ENCODE data around the gene RGS7. TPM values are rescaled to one million over a fixed set of nuclear protein-coding genes. Genes with fewer than 3 reads are reported as not detected.

The RGS7 gene
- total RNA-seq, 6 experiments from 2014 or later = not detected

DNA sequence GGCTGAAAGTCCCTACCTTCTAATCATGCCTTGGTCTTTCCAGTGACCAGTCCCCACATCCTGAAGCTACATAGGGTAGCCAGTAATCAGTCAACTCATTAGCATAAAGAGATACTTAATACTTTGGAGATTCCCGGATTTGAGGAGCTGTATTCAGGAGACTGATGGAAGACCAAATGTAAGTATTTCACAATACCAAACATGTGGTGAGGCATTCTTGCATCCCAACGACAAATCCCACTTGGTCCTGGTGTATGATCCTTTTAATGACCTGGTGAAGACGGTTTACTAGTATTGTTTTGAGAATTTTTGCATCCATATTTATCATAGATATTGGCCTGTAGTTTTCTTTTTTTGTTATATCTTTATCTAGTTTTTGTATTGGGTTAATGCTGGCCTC, 40.6 kb downstream of the RGS7 start:
- DNase-seq = no peak
- Histone ChIP-seq H3K27me3 (no peaks in the 10 kb centered on the region), H3K36me3 (no peaks in the 10 kb centered on the region), H3K9me3 (no peaks in the 10 kb centered on the region), H3K27ac (no peak overlapping the region), H3K4me1 (no peaks in the 10 kb centered on the region), H3K4me3 (no peak overlapping the region)
- TF ChIP-seq CTCF (IDR thresholded peaks at IDR 0.05) (no peak), POLR2A (IDR thresholded peaks at IDR 0.05) (no peak)
- intact Hi-C loops (cut with DNase I) = no loop called here
- 37% methylated on average over 3 of the region's 3 CpGs for WGBS (ENCODE audit: insufficient coverage, low coverage, low lambda C conversion rate, missing lambda C conversion rate)
- no peak for ATAC-seq

DNA sequence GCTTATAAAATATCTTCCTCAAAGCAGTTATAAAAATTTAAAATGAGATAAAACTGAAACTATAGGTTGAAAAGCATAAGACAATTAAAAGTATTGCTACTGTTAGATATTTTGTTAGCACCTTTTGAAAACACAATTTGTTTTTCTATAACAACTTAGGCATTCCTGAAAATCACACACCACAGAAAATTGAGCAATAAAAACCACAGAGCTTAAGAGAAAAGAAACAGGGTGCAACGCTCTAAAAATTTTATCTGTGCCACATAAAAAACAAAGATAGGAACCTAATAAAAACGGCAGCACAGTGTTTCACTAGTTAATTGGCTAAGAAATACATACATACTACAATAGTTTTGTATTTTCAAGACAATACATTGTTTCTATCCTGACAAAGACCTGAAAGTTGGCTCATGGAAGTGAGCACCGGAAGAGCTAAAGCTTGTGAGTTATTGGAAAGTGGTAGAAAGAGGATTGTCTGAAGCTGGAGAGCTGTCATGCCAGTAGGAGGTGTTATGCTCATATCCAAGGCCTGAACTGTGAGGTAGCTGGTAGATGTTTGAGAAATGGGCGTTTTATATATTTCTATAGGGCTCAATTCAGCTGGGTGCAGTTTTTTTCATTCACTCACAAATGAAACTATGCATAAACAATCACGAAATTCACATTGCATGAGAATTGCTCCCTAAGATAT, 45.8 kb downstream of the RGS7 start:
- no peaks in the 10 kb centered on the region for H3K9me3 ChIP-seq
- WGBS (ENCODE audit: insufficient coverage, low coverage, low lambda C conversion rate, missing lambda C conversion rate) = 40% methylated on average over 5 of the region's 5 CpGs
- H3K36me3 ChIP-seq = no peaks in the 10 kb centered on the region
- DNase-seq = no peak
- intact Hi-C loops (cut with DNase I) = no loop called here
- no peak overlapping the region for H3K4me3 ChIP-seq
- no peaks in the 10 kb centered on the region for H3K4me1 ChIP-seq
- no peaks in the 10 kb centered on the region for H3K27me3 ChIP-seq
- no peak for ATAC-seq
- no peak for TF ChIP-seq POLR2A (IDR thresholded peaks at IDR 0.05)
- TF ChIP-seq CTCF (IDR thresholded peaks at IDR 0.05) = no peak
- H3K27ac ChIP-seq = no peak overlapping the region

- Histone ChIP-seq H3K9me3 (no peaks in the 10 kb centered on the region), H3K4me3 (no peak overlapping the region), H3K27me3 (no peaks in the 10 kb centered on the region), H3K27ac (no peak overlapping the region), H3K4me1 (no peaks in the 10 kb centered on the region), H3K36me3 (no peaks in the 10 kb centered on the region)
- ATAC-seq = no peak
- no peak for DNase-seq
- intact Hi-C loops (cut with DNase I) = no loop called here
- 48% methylated on average over 3 of the region's 3 CpGs for WGBS (ENCODE audit: insufficient coverage, low coverage, low lambda C conversion rate, missing lambda C conversion rate)
- TF ChIP-seq CTCF (IDR thresholded peaks at IDR 0.05) (no peak), POLR2A (IDR thresholded peaks at IDR 0.05) (no peak)
Measured at GRCh38 chr1:241310451-241310850, 46.6 kb downstream of the RGS7 start.

GRCh38 chr1:241309651-241310050, 47.4 kb downstream of the RGS7 start:
- Histone ChIP-seq H3K27ac (no peak overlapping the region), H3K4me3 (no peak overlapping the region), H3K27me3 (no peaks in the 10 kb centered on the region), H3K4me1 (no peaks in the 10 kb centered on the region), H3K9me3 (no peaks in the 10 kb centered on the region), H3K36me3 (no peaks in the 10 kb centered on the region)
- ATAC-seq = no peak
- no peak for DNase-seq
- TF ChIP-seq POLR2A (IDR thresholded peaks at IDR 0.05) = no peak
- no peak for TF ChIP-seq CTCF (IDR thresholded peaks at IDR 0.05)
- intact Hi-C loops (cut with DNase I) = no loop called here
- 70% methylated on average over 4 of the region's 4 CpGs for WGBS (ENCODE audit: insufficient coverage, low coverage, low lambda C conversion rate, missing lambda C conversion rate)

Measured in right lobe of liver (tissue), 6 donors.